HG03135 (cell line): ENCODE results near the gene NTPCR.

ENCODE experiments used
- ATAC-seq: cut with Tn5 transposase; IDR thresholded peaks from one replicate; pipeline ENCODE4 v1.9.1; 2021; ENCODE audit warnings: mild to moderate bottlenecking, moderate library complexity; ENCODE audit not compliant: unreplicated experiment

NTPCR gene

DNA sequence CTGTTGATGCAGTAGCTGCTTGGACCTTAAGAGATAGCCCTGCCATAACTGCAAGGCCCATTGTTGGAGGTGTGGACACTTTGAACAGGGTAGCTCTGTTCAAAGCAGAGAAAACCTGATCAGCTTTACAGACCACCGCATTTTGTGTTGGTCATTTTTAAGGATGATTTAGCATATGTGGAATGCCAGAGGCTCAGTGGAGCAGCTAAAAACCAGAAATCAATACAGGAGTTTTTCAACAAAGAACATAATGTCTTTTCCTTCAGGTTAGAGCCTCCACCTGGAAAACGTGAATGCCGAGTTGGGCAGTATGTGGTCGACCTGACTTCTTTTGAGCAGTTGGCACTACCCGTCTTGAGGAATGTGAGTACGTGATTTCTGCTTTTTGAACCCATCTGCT lies 5.7 kb downstream of the NTPCR start:
- ATAC-seq: no peak

DNA sequence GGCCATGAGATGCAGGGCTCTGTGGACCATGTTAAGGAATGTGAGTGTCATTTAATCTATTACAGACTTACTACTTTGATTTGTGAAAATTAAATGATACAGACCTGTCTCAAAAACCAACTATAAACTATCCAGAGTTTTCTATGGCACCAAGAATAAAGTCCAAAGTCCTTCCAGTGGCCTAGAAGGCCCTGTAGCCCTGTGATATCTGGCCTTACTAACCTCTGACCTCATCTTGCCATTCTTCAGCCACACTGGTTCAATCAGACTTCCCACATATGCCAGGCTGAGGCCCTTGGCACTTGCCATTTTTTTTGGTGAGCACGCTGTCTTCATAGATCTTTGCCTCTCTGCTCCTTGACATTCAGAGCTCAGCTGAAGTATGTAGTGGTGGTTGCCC lies 7.7 kb downstream of the NTPCR start:
- ATAC-seq: no peak

DNA sequence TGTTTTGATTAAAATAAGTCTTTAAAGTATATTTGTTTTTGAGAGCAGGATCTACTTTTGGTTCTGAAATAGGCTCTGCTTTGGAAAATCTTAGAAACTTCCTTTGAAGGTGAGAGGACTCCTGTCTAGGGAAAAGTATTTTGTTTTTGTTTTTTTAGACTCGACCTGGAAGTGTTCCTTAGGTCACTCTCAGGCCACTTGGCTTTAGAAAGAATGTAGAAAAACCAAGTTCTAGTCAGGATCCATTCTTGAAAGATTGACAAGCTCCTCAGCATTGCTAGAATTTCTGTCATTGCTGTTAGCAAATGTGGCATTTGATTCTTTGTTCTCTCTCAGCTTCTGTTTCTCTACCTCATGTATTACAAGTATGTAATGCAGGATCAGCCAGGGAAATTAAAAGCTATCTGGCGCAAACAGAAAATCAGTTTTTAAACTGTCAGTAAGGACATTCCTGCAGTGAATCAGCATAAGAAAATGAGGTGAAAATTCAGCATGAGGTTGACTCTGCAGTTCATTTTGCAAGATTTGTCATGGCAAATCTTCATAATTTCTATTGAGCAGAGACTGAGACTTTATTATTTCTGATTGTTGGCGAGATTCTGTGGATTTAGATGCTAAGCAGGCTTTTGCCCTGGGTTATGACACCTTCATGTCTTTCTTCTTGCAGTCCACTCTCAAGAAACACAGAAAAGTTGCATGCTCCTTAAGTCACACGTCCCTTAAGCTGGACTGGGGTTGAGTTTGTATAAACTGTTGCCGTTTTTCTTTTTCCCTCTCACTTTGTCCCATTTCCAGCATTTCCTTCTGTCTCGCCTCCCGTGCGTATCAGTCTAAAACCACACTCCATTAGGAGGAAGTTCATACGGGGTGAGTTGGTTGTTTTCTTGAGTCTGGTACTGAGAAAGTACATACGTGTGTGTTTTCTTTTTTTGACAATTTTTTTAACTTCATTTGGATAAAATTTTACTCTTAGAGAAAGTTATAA lies 12.6 kb downstream of the NTPCR start:
- no peak for ATAC-seq

DNA sequence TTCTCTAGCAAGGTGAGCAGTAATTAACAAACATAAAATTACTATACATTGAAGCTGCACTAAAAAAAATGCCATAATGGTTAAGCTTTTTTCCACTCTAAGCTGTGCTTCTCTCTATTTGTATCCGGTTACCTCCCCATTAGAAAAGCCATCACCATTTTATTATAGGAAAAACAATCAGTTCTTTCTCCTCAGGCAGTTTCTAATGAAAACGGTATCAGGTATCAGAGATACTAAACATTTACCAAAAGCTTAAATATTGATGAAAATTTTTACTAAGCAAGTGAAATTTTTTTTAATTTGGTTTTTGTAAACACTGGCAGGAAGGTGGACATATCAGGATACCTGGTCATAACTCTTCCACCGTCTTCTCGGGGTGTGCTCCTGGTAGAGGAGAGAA lies 14.2 kb downstream of the NTPCR start:
- ATAC-seq: no peak

DNA sequence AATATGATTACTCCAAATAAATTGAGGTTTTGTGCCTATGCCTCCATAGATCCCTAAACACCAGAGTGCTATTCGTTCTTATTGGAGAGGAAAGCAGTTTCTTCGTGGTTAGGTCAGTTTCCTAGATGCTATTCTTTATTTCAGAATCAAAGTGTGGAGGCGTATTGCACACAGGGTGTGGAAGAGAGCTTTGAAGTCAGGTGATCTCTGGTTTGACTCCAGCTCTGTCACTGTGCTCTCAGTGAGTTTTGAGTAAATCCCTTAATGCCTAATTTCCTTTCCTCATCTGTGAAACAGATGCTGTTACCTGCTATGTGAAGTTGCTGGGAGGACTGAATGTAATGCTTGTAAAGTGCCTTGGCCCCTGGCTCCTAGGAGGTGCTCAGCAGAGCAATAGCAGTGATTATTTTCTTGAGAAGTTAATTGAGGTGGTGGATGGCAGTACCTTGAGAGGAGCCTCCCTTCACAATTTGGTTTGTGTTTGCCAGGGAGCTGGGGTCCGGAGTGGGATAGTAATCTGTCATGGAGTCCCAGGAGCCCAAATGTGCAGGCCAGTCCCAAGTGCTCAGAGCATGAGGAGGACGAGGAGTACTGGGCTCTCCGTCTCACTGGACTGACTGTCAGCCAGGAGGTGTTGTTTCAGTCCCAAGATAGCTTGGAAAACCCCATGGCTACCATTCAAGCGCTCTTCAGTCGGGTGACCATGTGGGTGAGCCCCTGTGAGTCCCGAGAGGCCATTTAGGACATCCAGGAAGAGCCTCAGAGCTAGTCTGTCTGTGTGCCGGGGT lies 14.9 kb downstream of the NTPCR start:
- ATAC-seq: no peak

DNA sequence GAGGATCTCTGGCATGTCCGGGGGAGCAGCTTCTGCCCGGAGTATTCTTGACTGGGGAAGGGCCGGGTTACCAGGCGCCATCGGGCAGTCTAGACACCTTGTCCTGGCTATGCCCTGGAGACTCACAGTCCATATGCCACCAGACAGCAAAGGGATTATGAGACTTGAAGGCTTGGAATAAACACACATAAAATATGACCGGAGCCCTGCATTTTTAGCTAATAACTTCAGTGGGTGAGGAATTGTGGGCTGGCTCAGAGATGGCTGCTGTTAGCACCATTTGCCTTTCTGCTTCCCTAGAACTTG lies 15.5 kb downstream of the NTPCR start:
- no peak for ATAC-seq

DNA sequence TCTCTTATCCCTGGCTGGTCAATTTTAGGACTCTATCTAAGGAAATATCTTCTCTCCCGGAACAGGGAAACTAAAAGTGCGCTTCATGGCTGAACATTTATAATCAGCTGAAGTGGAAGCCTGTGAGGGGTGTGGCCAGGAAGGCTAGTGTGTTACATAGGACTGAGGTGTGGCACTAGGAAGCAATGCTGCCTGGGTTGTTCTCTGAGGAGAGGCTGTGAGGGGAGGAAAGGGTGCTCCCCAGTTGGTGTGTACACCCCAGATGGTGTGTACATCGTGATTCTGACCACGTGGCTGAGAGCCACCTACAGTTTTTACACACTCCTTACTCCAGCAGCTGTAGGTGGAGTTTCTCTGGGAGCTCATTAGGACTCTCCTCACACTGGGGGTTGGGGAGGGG lies 16.3 kb downstream of the NTPCR start:
- ATAC-seq: no peak

DNA sequence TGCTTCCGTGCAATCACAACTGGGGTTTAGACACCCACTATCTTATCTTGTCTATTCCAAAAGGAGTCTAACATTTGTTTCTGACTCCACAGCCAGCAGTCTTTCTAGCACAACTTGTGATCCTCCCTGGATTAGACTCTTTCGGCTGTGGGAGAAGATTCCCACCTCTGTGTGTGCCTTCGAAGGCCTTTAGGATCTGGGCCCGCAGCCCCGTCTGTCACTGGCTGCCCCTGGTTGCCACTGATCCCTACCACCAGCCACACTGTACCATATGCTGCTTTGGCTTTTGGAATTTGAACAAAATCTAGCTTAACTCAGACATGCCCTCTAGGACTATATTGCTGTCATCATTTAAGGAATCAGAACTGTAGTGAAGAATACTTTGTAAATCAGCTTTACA lies 18.0 kb downstream of the NTPCR start:
- no peak for ATAC-seq

DNA sequence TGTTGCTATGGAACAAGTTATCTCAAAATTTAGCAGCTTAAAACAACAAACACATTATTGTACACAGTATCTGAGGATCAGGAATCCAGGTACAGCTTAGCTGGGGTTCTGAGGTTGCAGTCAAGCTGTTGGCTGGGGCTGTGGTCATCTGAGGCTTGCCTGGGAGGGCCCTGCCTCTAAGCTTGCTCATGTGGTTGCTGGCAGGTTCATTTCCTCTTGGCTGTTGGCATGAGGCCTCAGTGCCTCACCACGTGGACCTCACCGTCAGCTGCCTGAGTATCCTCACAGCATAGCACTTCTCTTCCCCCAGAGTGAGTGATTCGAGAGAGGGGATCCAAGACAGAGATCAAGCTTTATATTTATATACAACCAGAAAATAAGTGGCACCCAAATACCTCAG lies 18.6 kb downstream of the NTPCR start:
- no peak for ATAC-seq

DNA sequence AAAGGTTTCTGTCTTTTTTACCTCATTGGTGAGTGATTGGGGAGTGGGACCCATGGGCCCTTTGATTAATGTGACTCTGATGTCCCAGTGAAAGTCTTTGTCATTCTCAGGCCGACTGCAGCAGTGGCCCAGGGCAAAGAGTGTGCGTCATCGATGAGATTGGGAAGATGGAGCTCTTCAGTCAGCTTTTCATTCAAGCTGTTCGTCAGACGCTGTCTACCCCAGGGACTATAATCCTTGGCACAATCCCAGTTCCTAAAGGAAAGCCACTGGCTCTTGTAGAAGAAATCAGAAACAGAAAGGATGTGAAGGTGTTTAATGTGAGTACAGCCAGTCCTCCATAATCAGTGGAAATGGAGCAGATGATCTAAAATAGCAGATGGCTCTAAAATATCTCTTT lies 19.4 kb downstream of the NTPCR start:
- no peak for ATAC-seq

DNA sequence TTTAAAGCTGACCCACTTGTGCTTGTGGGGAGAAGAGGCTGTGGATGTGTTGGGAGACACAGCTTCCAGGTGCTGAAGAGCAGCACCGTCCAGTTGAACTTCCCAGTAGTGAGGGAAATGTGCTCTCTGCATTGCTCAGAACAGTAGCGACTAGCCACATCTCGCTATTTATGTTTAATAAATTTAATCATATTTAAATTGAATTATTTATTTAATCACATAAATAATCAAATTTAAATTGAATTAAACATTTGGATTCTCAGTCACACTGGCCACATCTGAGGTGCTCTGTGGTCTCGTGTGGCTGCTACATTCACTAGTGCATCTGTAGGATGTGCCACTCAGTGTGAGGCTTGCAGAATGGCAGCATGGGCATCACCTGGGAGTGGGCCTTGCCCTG lies 20.1 kb downstream of the NTPCR start:
- no peak for ATAC-seq

DNA sequence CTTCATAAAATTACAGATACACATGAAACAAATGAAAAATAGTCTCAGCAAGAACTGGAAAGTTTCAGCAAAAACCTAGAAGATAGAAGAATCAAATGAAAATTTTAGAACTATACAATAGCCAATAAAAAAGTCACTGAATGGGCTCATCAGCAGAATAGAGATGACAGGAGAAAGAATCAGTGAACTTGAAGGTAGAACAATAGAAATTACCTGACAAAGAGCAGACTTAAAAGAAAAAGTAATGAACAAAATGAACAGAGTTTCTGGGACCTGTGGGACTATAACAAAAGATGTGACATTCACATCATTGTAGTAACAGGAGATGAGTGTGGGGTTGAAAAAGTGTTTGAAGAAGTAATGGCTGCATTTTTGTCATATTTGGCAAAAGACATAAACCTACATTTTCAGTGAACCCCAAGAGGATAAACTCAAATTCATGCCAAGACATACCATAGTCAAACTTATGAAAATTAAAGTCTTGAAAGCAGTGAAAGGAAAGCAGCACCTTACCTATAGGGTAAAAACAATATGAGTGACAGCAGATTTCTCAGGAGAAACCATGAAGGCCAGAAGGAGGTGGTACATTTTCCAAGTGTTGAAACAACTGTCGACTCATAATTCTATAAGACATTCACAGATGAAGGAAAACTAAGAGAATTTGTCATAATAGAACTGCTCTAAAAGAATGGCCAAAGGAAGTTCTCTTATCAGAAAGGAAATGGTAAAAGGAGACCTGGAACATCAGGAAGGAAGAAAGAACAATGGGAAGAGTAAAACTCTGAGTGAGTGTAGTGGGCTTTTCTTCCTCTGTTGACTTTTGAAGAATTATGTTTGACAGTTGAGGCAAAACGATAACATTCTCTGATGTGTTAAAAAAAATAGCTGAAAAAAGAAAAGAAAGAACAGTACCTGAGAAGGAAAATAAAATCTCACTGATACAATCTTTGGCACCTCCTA lies 23.5 kb downstream of the NTPCR start:
- ATAC-seq: no peak

DNA sequence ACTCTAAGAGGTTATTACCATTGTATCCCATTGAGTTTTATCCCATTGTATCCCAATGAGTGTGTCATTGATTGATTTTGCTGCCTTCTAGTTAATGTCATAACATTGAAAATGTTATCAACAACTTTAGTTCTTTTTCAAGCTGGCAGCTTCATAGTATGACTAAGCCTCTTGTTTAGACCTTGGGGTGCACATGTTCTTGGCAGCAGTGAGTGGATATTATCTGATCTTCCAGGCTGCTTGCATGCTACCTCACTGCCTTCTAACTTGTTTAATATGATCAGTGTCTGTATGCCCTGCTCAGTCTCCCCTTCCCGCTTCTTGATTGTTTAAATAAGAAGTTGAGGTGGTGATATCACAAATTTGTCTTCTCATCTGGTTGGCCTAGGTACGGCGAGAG lies 24.6 kb downstream of the NTPCR start:
- no peak for ATAC-seq

DNA sequence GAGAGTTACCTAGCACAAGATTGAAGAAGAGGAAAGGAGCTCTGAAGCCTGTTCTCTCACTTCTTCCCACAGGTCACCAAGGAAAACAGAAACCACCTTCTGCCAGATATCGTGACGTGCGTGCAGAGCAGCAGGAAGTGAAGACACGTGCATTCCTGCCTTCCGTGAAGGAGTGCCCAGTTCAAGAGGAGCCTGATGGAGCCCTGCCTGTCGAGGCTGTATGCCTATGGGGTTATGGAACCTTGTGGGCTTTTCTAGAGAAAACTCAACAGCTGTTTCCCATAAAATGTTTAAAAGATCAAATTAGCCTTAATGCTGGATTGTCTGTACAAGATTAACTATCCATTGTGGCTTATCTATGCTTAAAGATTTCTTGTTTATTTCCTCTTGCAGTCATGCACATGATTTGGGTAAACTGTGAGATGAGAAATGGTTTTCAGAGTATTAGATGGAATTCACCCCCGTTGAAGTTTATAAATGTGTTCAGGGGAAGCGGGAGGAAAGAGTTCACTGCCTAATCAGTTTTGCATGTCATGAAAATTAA lies 27.8 kb downstream of the NTPCR start:
- no peak for ATAC-seq

DNA sequence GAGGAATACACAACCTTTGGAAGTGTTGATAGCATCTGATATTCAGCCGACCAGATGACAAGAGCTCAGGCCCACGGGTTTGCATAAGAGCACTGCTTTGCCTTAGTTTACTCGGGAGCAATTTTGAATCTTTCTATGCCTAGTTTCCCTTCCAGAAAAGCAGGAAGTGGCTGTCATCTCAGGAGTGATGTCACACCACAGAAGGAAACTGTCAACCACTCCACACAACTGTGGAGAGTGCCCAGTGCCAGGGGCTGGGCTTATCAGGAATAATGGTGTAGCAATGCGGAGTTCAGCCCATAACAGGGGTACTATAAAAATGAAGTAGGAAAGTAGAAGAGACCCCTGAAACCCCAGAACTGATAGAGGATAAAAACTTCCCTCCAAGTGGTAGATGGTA lies 28.4 kb downstream of the NTPCR start:
- ATAC-seq: no peak

DNA sequence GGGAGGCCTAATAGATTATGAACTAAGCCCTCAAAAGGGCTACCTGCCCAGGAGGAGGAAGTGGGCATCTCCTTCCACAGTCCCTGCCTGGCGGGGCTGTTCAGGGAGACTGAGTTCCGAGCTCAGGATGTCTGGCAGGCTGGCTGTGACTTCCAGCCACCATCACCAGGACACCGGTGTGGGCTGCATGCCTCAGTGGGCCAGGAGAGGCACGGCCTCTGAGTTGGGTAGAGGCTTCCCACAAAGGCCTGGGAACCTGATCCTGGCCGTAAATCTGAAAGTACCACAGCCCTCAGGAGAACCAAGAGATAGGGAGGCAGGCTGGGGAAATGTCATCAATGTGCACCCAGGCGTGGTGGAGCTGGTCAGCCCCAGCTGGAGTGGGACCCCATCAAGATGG lies 29.1 kb downstream of the NTPCR start:
- no peak for ATAC-seq

DNA sequence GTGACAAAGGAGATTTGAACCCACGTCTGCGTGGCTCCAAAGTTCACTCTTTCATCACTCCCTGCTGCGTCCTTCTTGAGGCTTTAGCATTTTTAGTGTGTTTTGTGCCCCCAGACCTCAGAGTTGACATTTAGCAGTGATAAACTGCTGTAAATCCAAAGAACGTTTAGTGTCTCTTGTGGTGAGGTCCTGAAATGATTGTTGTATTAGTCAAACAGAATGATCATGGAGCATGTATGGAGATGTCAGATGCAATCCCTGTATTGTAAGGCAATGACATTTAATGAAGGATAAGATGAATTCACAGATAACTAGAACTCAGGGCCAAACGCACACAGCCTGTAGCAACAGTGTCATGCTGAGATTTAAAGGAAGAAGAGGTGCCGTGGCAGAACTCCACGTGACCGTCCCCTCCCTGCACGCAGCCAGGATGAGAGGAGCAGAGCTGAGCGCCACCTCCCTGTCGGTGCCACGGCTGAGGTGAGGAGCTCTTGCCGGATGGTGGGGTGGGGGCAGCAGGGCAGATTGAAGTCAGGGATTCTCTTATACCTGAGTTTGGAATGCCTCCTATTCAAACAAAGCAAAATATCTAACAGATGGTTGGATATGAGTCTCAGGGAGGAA lies 30.1 kb downstream of the NTPCR start:
- ATAC-seq: no peak

DNA sequence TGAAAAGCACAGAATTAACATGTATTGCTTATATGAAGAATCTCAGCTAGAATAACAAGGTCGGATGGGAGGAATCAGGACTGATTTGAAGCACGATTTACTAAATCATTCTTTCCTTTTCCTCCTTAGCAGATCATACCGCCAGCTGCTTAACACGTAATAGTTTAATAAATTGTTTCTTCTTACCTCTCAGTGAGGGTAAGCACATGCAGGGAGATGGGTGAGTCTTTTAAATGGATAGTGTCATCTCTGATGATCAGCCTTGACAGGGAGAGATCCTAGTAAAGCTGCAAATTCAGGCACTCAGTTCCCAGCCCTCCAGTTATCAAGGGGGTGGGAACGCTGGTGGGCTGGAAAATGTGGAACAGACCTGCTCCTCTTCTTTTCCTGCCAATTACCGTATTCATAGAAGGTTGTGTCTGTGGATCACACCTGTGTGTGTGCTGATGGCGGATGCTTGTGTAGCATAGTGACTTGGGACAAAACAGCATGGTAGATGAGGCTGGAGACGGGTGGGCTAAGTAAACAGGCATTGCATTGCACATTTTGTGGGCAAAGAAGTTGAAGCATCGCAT lies 30.7 kb downstream of the NTPCR start:
- no peak for ATAC-seq

DNA sequence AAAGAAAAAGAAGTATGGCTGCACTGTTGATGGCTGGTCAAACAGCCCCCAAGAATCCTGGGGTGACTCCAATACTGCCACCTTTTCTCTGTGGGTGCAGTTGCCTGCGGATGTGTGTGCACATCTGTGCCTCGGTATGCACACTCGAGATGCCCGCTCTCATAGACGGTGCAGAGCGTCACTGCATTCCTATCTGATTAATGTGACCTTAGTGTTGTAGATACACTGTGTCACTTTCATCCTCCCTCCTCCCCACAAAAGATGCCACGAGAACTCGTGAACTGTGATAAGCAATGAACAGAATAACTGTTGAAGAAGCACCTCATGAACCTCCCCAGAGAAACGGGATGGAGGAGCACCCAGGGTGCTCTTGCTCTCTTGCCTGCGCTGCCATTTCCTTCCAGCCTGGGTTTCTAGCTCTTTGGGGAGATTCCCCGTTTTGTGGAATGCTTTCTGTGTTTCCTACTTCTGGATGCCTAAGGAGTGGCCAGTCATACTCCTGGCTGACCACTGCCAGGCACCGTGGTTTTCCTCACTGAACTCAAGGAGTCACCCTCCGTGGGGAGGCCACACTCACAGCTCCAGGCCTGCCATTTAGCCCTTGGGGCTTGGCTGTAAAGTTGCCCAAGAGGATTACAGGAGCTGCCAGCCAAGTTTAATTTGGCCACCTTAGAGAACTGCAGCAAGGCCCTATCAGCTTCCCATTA lies 32.0 kb downstream of the NTPCR start:
- ATAC-seq: no peak
